ENCODE data around the gene LGALS3. TPM values are rescaled to one million over a fixed set of nuclear protein-coding genes. Genes with fewer than 3 reads are reported as not detected.

Gene LGALS3
- total and polyA plus RNA-seq, 8 donors = 163 to 676 (median 270) TPM

DNA sequence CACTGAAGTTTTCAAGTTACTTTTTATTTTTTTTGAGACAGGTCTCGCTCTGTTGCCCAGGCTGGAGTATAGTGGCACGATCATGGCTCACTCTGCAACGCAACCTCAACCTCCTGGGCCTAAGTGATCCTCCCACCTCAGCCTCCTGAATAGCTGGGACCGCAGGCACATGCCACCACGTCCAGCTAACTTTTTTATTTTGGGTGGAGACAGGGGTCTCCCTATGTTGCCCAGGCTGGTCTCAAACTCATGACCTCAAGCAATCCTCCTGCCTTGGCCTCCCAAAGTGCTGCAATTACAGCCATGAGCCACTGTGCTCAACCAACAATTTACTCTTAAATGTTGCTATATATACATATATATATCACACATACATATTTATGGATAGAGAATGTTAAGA is 27.4 kb upstream of the LGALS3 start:
- WGBS, 5 donors = 82 to 91% (median 86%) methylated on average over 5 of the region's 5 CpGs

DNA sequence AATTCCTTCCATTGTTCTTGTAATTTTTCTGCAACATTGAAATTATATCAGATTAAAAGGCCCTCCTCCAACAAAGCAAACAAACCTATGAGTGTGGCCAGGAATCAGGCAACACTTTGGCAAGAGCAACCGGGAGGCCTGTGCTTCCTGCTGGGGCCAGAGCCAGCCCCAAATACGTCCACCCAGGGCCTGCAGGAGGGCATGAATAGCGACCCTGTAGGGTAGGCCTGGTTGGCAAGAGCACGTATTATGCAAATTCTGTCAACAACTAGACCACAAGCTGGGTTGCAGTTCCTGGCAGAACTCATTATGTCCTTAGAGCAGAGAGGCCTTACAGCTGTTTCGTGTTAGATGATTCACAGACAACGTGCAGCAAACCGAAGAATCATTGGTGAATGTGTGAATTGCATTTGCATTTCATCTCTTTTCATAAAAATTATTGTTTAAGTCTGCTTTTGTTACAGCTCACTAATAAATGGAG is 26.9 kb upstream of the LGALS3 start:
- Histone ChIP-seq H3K4me3 (no peak overlapping the region), H3K4me1 (peaks cover 34 to 84% (median 64%) of the 10 kb centered on the region in 4 donors), H3K36me3 (no peaks in the 10 kb centered on the region), H3K27me3 (no peaks in the 10 kb centered on the region), H3K27ac (peak overlapping the region; percentile 81 to 93 (median 90)), H3K9me3 (no peaks in the 10 kb centered on the region)
- 2 to 6% (median 4%) methylated on average over 7 of the region's 7 CpGs for WGBS, 5 donors
- DNase-seq = peak; percentile 83 to 88
- intact Hi-C loops (cut with DNase I; ENCODE audit: low total_unique reads) = no loop called here
- TF ChIP-seq POLR2AphosphoS5 (IDR thresholded peaks at IDR 0.05) (peak; percentile 70 to 95 (median 91)), POLR2A (IDR thresholded peaks at IDR 0.05) (no peak)

More for the DNA sequence above, 27.4 kb upstream of the LGALS3 start:
- intact Hi-C loops (cut with DNase I; ENCODE audit: low total_unique reads) = no loop called here
- Histone ChIP-seq H3K27me3 (no peaks in the 10 kb centered on the region), H3K4me1 (peaks cover 30 to 81% (median 61%) of the 10 kb centered on the region in 4 donors), H3K4me3 (no peak overlapping the region), H3K9me3 (no peaks in the 10 kb centered on the region), H3K36me3 (no peaks in the 10 kb centered on the region), H3K27ac (peak overlapping the region; percentile 88 to 93 (median 90))
- DNase-seq = no peak
- no peak for TF ChIP-seq EP300 (IDR thresholded peaks at IDR 0.05)
- no peak for TF ChIP-seq POLR2AphosphoS5 (IDR thresholded peaks at IDR 0.05)
- no peak for TF ChIP-seq POLR2A (IDR thresholded peaks at IDR 0.05)
- TF ChIP-seq, protein P1, sequence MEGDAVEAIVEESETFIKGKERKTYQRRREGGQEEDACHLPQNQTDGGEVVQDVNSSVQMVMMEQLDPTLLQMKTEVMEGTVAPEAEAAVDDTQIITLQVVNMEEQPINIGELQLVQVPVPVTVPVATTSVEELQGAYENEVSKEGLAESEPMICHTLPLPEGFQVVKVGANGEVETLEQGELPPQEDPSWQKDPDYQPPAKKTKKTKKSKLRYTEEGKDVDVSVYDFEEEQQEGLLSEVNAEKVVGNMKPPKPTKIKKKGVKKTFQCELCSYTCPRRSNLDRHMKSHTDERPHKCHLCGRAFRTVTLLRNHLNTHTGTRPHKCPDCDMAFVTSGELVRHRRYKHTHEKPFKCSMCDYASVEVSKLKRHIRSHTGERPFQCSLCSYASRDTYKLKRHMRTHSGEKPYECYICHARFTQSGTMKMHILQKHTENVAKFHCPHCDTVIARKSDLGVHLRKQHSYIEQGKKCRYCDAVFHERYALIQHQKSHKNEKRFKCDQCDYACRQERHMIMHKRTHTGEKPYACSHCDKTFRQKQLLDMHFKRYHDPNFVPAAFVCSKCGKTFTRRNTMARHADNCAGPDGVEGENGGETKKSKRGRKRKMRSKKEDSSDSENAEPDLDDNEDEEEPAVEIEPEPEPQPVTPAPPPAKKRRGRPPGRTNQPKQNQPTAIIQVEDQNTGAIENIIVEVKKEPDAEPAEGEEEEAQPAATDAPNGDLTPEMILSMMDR (IDR thresholded peaks at IDR 0.05) = no peak

DNA sequence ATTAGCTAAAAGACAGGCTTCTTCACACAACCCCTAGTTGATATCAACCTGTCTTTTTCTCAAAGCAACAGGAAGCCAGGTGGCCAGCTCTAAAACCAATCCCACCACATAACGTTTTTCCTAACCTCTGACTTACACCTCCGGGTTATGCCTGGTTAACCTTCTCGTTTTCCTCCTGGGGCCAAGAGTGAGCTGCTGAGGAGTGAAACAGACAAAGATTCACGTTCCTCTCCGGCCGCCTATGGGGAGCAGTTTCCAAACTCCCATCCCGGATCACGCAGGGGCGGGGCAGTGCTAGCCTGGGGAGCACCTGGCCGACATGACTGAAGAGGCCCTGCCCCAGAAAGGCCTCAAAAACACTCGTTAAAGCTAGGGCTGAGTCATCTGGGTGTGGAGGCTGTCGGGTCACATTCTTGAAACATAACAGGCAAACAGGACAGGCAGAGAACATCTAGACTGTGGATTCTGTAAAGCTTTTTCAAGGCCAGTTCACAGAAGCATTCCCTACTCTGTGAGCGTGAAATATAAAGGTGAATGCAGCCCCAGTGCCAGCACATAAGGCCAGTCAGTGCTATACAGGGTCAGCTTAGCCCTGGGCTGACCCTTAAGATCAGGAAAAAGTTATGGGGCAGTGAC is 25.9 kb upstream of the LGALS3 start:
- no peak overlapping the region for H3K4me3 ChIP-seq

DNA sequence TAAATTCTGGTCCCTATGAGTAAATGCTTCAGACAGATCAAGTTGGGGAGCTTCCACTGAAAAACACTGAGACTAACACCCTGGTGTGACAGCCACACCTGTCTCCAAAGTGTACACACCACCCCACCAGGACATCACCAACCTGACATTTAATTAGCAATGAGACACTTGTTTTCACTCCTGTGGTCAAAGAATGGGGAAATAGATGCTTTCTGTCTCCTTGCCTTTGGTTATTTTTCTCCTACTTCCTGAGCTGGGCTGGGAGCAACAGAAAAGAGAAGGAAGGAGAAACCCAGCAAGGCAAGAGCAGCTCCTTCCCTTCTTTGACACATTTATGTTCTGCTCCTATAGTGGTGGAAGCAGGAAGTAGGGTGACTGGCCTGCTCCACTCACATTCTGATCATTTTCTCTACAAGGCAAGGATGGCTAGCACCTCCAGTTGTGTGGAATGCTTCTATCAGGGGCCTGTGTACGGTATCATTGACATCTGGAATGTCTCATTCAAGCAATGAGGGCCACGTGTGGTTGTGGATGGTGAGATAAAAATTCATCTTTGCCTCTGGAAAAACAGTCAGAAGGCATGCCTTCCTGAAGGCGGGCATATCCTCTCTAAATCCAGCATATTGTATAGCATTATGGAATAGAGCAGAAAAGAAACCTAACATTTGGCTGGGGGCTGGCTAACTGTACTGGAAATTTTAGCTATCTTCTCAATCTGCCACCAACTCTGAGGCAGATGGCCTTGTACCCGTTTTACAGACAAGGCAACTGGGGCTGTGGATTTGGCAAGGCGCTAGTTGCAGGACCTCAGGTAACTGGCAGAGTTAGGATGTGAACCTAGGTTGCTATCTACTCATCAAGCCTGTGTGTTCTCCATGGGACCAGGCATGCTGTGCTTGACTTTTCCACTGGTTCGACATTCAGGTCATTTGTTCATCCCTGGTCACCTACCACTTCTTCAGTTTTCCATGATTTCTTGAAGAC is 24.8 kb upstream of the LGALS3 start:
- Histone ChIP-seq H3K4me3 (no peak overlapping the region), H3K36me3 (no peaks in the 10 kb centered on the region), H3K27me3 (no peaks in the 10 kb centered on the region), H3K4me1 (peaks cover 52 to 87% (median 72%) of the 10 kb centered on the region in 4 donors), H3K9me3 (no peaks in the 10 kb centered on the region), H3K27ac (peak overlapping the region; percentile 89 to 93 (median 90))
- TF ChIP-seq, protein P1 (IDR thresholded peaks at IDR 0.05) = no peak
- no peak for TF ChIP-seq POLR2A (IDR thresholded peaks at IDR 0.05)
- TF ChIP-seq POLR2AphosphoS5 (IDR thresholded peaks at IDR 0.05) = no peak
- TF ChIP-seq EP300 (IDR thresholded peaks at IDR 0.05) = no peak
- no peak for DNase-seq
- intact Hi-C loops (cut with DNase I; ENCODE audit: low total_unique reads) = no loop called here
- WGBS, 5 donors = 94 to 96% (median 95%) methylated on average over 6 of the region's 6 CpGs

More for the DNA sequence above, 25.9 kb upstream of the LGALS3 start:
- WGBS, 5 donors = 9 to 15% (median 12%) methylated on average over 13 of the region's 13 CpGs
- intact Hi-C loops (cut with DNase I; ENCODE audit: low total_unique reads) = no loop called here
- TF ChIP-seq, protein P1 (IDR thresholded peaks at IDR 0.05) = no peak
- TF ChIP-seq POLR2A (IDR thresholded peaks at IDR 0.05) (no peak), POLR2AphosphoS5 (IDR thresholded peaks at IDR 0.05) (peak; percentile 61 to 93 (median 86)), EP300 (IDR thresholded peaks at IDR 0.05) (no peak)
- Histone ChIP-seq H3K27me3 (no peaks in the 10 kb centered on the region), H3K27ac (peak overlapping the region; percentile 89 to 93 (median 90)), H3K4me1 (peaks cover 44 to 86% (median 69%) of the 10 kb centered on the region in 4 donors), H3K36me3 (no peaks in the 10 kb centered on the region), H3K9me3 (no peaks in the 10 kb centered on the region)
- peak; percentile 84 to 95 for DNase-seq
